Measurements from ENCODE around the gene SLC26A4. TPM values are rescaled to one million over a fixed set of nuclear protein-coding genes. Genes with fewer than 3 reads are reported as not detected.

Gene SLC26A4
- total RNA-seq, 1 donor from 2014 or later = 6.5 TPM

DNA sequence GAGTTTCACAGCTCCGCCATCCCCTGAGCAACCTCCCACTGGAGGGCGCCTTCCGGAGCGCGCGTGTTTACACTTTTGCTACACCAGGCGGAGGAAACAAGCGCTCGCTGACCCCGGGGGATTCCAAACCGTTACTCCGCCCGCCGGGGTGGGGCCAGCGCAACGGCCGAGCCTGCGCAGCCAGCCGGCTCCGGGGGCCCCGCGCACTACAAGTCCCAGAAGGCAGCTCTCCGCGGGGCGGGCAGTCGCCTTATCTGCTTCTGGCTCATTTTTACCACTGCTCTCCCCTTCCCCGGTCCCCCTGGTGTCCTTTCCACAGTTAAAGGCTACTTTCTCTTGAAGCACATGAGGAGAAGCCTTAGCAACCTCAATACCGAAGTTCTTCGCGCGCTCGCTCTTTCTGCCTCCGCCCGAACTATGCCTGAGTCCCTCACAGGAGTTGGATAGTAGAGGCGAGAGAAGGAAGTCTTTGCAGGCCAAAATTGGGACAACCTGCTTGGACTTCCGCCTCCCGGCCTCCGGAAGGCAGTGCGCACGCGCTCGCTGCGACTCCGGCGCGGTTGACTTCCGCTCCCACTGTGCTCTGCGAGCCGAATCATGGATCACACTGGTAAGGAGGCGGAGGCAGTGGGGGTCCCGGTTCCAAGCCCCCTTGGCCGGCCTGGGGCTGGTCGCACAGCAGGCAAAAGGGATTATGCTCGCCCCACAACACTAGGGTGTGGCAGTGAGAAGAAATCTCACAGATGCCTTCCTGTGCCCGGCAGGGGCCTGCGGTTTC, 83.1 kb downstream of the SLC26A4 start, which contains the start of gene CBLL1:
TSS of gene CBLL1 (plus strand) at position 576 of the 778 bp plus-strand sequence. CDS start at position 598, 22 bp downstream.
- peak; percentile 97 for DNase-seq (ENCODE audit: low read depth in 2 of 2)

DNA sequence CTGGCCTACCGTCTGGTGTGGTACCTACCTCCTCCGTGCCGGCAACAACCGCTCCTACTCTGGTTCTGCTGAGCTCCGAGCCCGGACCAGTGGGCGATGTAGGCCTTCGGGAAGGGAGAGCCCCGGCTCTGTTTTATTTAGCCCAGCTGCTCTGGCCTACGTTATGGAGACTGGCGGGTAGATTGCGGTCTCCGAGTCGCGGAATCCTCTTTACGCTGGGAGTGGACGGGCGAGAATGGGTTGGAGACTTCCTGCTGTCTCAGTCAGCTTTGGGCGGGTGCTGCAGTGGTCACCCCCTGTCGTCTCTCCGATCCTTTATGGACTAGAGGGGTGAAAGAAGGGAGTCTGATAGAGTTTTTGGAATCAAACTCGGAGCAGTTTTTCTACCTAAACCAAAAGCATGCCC, 83.7 kb downstream of the SLC26A4 start:
- DNase-seq (ENCODE audit: low read depth in 2 of 2) = no peak

DNA sequence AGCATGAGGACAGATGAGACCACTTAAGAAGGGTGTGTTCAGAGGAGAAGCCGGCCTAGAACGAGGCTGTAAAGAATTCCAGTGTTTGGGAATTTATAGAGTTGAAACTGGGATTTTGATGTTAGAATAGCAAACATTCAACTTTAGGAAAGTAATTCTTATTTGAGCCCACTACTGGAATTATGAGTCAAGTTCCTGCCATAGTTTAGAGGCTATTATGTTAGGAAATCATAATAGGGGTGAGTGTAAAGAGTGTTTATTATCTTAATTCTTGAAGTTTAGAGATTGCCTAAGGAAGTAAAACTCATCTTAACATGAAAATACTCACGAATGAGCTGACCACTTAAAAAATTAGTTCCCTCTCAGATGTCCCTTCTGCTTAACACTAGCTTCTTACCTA, 85.4 kb downstream of the SLC26A4 start:
- peak in 1 of 2 donors; percentile 52 for DNase-seq (ENCODE audit: low read depth in 2 of 2)

DNA sequence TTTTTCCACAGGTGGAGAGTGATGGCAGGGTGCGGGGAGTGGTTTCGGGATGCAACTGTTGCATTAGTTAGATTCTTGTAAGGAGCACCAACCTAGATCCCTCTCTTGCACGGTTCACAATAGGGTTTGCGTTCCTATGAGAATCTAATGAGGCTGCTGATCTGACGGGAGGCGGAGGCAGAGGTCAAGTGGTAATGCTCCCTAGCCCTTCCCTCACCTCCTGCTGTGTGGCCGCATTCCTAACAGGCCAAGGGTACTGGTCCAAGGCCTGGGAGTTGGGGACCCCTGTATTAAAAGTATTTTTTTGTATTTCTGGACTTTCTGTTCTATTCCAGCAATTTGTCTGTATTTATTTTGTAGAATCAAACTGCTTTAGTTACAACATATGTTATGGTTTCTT, 90.5 kb downstream of the SLC26A4 start:
- DNase-seq (ENCODE audit: low read depth in 2 of 2) = no peak

DNA sequence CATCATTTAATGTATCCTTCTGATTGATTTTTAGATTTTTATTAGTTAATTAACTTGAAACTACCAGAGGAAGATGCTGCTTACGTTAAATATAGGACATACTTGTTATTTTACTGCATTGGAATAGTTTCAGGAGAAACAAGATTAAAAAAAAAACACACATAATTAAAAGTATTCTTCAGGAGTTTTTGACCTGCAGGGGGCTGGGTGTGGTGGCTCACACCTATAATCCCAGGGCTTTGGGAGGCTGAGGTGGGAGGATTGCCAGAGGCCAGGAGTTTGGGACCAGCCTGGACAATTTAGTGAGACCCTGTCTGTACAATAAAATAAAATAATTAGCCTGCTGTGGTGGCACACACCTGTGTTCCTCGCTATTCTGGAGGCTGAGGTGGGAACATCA, 94.0 kb downstream of the SLC26A4 start:
- DNase-seq (ENCODE audit: low read depth in 2 of 2) = no peak

DNA sequence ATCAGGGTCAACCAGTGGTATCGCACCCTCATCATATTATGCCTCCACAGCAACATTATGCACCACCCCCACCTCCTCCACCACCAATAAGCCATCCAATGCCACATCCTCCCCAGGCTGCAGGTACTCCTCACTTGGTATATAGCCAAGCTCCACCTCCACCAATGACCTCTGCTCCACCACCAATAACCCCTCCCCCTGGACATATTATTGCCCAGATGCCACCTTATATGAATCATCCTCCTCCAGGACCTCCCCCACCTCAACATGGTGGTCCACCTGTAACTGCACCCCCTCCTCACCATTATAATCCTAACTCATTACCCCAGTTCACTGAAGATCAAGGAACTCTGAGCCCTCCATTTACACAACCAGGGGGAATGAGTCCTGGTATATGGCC, 98.0 kb downstream of the SLC26A4 start:
- DNase-seq (ENCODE audit: low read depth in 2 of 2) = no peak

DNA sequence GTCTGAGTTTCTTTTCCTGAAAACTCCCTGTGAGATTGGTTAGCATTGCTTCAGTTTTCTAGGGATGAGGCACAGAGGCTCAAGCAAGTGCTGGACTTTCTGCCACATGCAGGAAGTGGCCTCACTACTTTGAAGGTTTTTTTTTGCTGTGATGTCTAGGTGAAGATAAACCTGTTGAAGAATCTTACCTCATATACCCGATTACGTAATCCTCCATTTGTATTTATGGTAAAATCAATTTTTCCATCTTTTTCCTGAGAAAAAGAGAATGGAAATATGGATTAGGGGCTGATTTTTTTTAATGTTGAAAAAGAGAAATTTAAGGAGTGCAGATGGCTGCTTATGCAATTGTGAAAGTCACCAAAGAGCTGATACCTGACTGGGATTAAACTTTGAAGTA, 106.8 kb downstream of the SLC26A4 start:
- DNase-seq (ENCODE audit: low read depth in 2 of 2) = no peak

Other genes with a start within 250 kb of the SLC26A4 start
- gene GPR22, start 190.8 kb upstream of the SLC26A4 start, total RNA-seq = not detected in 2 replicates
- 15.7 and 19.6 TPM in 2 replicates for gene COG5, start 96.9 kb upstream of the SLC26A4 start, total RNA-seq
- gene DUS4L, start 96.9 kb upstream of the SLC26A4 start, total RNA-seq = 3.2 and 3.5 TPM in 2 replicates
- 55.8 and 69.6 TPM in 2 replicates for gene BCAP29, start 80.6 kb upstream of the SLC26A4 start, total RNA-seq
- 11.7 and 12.6 TPM in 2 replicates for gene CBLL1, start 83.3 kb downstream of the SLC26A4 start, total RNA-seq
- not detected in 2 replicates for gene SLC26A3, start 142.4 kb downstream of the SLC26A4 start, total RNA-seq
- 39.3 and 43.8 TPM in 2 replicates for gene DLD, start 230.4 kb downstream of the SLC26A4 start, total RNA-seq